NB4 (cell line): ENCODE data around the gene PPP1R1C.

Experiments
- POLR2A ChIP-seq: IDR thresholded peaks from 2 replicates; pipeline ENCODE4 v1.6.1; 2011; ENCODE audit warnings: mild to moderate bottlenecking; ENCODE audit not compliant: insufficient read length; ENCODE audit errors: extremely low read depth
- TF ChIP-seq, protein P1 (sequence below): IDR thresholded peaks from one replicate; pipeline ENCODE4 v1.5.1; 2012; ENCODE audit warnings: low read depth, low read length
- TF ChIP-seq, protein P2 (sequence below): IDR thresholded peaks from 2 replicates; pipeline ENCODE4 v1.6.1; 2011; ENCODE audit warnings: low read depth, low read length

DNA sequence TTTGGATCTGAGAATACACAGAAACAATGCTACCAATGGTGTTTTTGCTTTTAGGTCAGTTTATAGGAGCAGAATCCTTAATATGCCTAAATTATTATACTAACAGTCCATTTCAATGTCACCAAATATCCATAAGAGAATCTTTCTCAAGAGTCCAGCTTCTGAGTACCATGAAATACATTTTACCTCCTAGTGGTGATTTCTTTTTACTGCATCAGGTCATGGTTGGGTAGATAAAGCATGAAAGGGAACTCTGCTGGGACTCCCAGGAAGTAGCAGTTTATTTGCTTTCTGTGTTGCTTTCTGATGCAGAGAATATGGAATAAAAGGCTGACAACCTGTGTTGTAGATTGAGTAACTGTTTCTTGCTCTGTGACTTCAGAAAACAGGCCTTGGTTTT lies 115.6 kb downstream of the PPP1R1C start:
- TF ChIP-seq, protein P1, sequence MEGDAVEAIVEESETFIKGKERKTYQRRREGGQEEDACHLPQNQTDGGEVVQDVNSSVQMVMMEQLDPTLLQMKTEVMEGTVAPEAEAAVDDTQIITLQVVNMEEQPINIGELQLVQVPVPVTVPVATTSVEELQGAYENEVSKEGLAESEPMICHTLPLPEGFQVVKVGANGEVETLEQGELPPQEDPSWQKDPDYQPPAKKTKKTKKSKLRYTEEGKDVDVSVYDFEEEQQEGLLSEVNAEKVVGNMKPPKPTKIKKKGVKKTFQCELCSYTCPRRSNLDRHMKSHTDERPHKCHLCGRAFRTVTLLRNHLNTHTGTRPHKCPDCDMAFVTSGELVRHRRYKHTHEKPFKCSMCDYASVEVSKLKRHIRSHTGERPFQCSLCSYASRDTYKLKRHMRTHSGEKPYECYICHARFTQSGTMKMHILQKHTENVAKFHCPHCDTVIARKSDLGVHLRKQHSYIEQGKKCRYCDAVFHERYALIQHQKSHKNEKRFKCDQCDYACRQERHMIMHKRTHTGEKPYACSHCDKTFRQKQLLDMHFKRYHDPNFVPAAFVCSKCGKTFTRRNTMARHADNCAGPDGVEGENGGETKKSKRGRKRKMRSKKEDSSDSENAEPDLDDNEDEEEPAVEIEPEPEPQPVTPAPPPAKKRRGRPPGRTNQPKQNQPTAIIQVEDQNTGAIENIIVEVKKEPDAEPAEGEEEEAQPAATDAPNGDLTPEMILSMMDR, result no peak
- TF ChIP-seq, protein P2, sequence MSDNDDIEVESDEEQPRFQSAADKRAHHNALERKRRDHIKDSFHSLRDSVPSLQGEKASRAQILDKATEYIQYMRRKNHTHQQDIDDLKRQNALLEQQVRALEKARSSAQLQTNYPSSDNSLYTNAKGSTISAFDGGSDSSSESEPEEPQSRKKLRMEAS, result no peak
- TF ChIP-seq POLR2A, result no peak
